SHP77 (cell line): ENCODE data around the gene CCDC77.
"Not testable (repeated sequence)": the region's sequence is repeated elsewhere in the genome, so short reads cannot be mapped to it uniquely, and the experiment has no call there.

Experiments used
- DNase-seq, 2 experiments: peaks; one replicate each; lab custom pipeline; 2025; lab: John Stamatoyannopoulos, UW

The CCDC77 gene

GRCh38 chr12:401235-402028 lies at the start of gene CCDC77:
Gene CCDC77, plus strand, starts transcription at chr12:401644. Its CDS starts 7,740 bp downstream, at chr12:409384.
- DNase-seq: no peak

GRCh38 chr12:356276-356988 lies 45.0 kb upstream of the CCDC77 start:
- DNase-seq: no peak

GRCh38 chr12:359091-359490 lies 42.4 kb upstream of the CCDC77 start:
- no peak for DNase-seq

GRCh38 chr12:366820-367219 lies 34.6 kb upstream of the CCDC77 start:
- no peak for DNase-seq

GRCh38 chr12:367972-368371 lies 33.5 kb upstream of the CCDC77 start:
- DNase-seq: no peak

GRCh38 chr12:370739-371485 lies 30.5 kb upstream of the CCDC77 start:
- not testable (repeated sequence) for DNase-seq

GRCh38 chr12:386651-387050 lies 14.8 kb upstream of the CCDC77 start:
- no peak for DNase-seq

GRCh38 chr12:388012-388411 lies 13.4 kb upstream of the CCDC77 start:
- DNase-seq: no peak

- no peak for DNase-seq
These were observed 12.8 kb upstream of the CCDC77 start for GRCh38 chr12:388541-389141.

GRCh38 chr12:389142-390096 lies 12.0 kb upstream of the CCDC77 start, which contains the start of gene KDM5A:
Gene KDM5A, minus strand, starts transcription at chr12:389320. Its CDS starts 229 bp downstream, at chr12:389091.
- no peak for DNase-seq

- no peak for DNase-seq
These were observed 616 bp upstream of the CCDC77 start for GRCh38 chr12:400828-401227.

- DNase-seq: no peak
These were observed 565 bp downstream of the CCDC77 start for GRCh38 chr12:402029-402389.

- no peak for DNase-seq
These were observed 13.4 kb downstream of the CCDC77 start for GRCh38 chr12:414859-415258.

GRCh38 chr12:418432-418831 lies 17.0 kb downstream of the CCDC77 start:
- DNase-seq: no peak

GRCh38 chr12:422526-422925 lies 21.1 kb downstream of the CCDC77 start:
- no peak for DNase-seq

- not testable (repeated sequence) for DNase-seq
These were observed 34.3 kb downstream of the CCDC77 start for GRCh38 chr12:435737-436136.

- DNase-seq: peak; percentile 16 to 25
These were observed 40.9 kb downstream of the CCDC77 start for GRCh38 chr12:442235-442884.

GRCh38 chr12:447141-447540 lies 45.7 kb downstream of the CCDC77 start:
- no peak for DNase-seq

GRCh38 chr12:449203-449602 lies 47.8 kb downstream of the CCDC77 start:
- no peak for DNase-seq

- DNase-seq: no peak
These were observed 49.0 kb downstream of the CCDC77 start for GRCh38 chr12:450438-450837.
